CD4-positive, alpha-beta T cell (primary cell): Measurements from ENCODE around the gene FAM131C. TPM values are rescaled to one million over a fixed set of nuclear protein-coding genes. Genes with fewer than 3 reads are reported as not detected.
"Not testable (repeated sequence)": the region's sequence is repeated elsewhere in the genome, so short reads cannot be mapped to it uniquely, and the experiment has no call there.

Experiments used
- ATAC-seq: fragments of 200-7000 bp; cut with Tn5 transposase; one replicate; pipeline ENCODE4 v1.10.0; 2022; ENCODE audit warnings: mild to moderate bottlenecking; ENCODE audit not compliant: poor library complexity
- CTCF ChIA-PET: fragments of 350-600 bp; sonication (Branson Sonifier 250); formaldehyde crosslinking; loops from one replicate; lab custom pipeline; 2021; ENCODE audit warnings: antibody characterized with exemption, inconsistent platforms; lab: Charles Lee
- POLR2A ChIA-PET: fragments of 350-600 bp; sonication (Branson Sonifier 250); formaldehyde crosslinking; loops from one replicate; lab custom pipeline; 2021; ENCODE audit warnings: antibody characterized with exemption, inconsistent platforms; lab: Charles Lee
- DNase-seq, 14 experiments: peaks; one replicate each; pipeline ENCODE4 v3.0.0-alpha.2; 2013 to 2020; ENCODE audit warnings: mixed read lengths in 2 of 14
- H3K27ac ChIP-seq, 2 donors: one replicate each; pipeline versions ENCODE4 v1.5.1 to v1.7.0; 2013; ENCODE audit warnings: low read length in 2 of 2, low read depth in 1 of 2, mild to moderate bottlenecking in 1 of 2
- H3K27me3 ChIP-seq, 2 experiments: 1 replicate in 1 of 2; 2 replicates in 1 of 2; pipeline versions ENCODE4 v1.6.1 to v1.7.0; 2013; ENCODE audit warnings: low read length in 2 of 2, control low read depth in 1 of 2, mild to moderate bottlenecking in 1 of 2, moderate library complexity in 1 of 2; ENCODE audit not compliant: insufficient read depth in 2 of 2, control insufficient read depth in 1 of 2
- H3K36me3 ChIP-seq: one replicate; pipeline ENCODE4 v1.6.1; 2013; ENCODE audit warnings: low read length, control low read depth; ENCODE audit not compliant: insufficient read depth
- H3K4me1 ChIP-seq: one replicate; pipeline ENCODE4 v1.6.1; 2013; ENCODE audit warnings: low read length, control low read depth; ENCODE audit not compliant: insufficient read depth
- H3K4me3 ChIP-seq: one replicate; pipeline ENCODE4 v1.5.1; 2013; ENCODE audit warnings: mild to moderate bottlenecking, low read length, moderate library complexity
- H3K9me3 ChIP-seq, 2 experiments: 1 replicate in 1 of 2; 2 replicates in 1 of 2; pipeline versions ENCODE4 v1.6.1 to v1.7.0; 2013; ENCODE audit warnings: low read length in 2 of 2, mild to moderate bottlenecking in 2 of 2, control low read depth in 1 of 2, moderate library complexity in 1 of 2; ENCODE audit not compliant: control insufficient read depth in 1 of 2, insufficient read depth in 1 of 2
- H3K27ac Mint-ChIP-seq: one replicate; pipeline ENCODE4 v1.8.0; 2020; ENCODE audit warnings: mixed read lengths
- H3K27me3 Mint-ChIP-seq: one replicate; pipeline ENCODE4 v1.8.0; 2021; ENCODE audit warnings: mixed read lengths
- H3K36me3 Mint-ChIP-seq: one replicate; pipeline ENCODE4 v1.8.0; 2021; ENCODE audit warnings: low read depth, mixed read lengths
- H3K4me1 Mint-ChIP-seq: one replicate; pipeline ENCODE4 v1.8.0; 2021; ENCODE audit warnings: low read depth, mixed read lengths
- H3K4me3 Mint-ChIP-seq: one replicate; pipeline ENCODE4 v1.8.0; 2020; ENCODE audit warnings: mild to moderate bottlenecking, mixed read lengths
- H3K9me3 Mint-ChIP-seq: one replicate; pipeline ENCODE4 v1.8.0; 2020; ENCODE audit warnings: mixed read lengths
- intact Hi-C, 2 experiments: fragments of 100-400 bp; cut with DNase I in 1 of 2; cut with micrococcal nuclease in 1 of 2; formaldehyde crosslinking; loops; one replicate each; pipeline versions ENCODE4 v1.15.1 to v1.9.0; 2023 to 2025; cut with DNase I, micrococcal nuclease
- total RNA-seq, 174 experiments: library from RNA in 2 of 174; stranded (reverse) in 2 of 174; gene quantifications; one replicate each; pipeline ENCODE4 v1.2.3 and lab custom pipeline; 2021 to 2026
- TF ChIP-seq, protein P1 (sequence below): fragments of 200-600 bp; IDR thresholded peaks from one replicate; pipeline ENCODE4 v1.8.0; 2022; ENCODE audit warnings: antibody characterized with exemption, mild to moderate bottlenecking

FAM131C gene
- total RNA-seq, 2 experiments from 2014 or later, result not detected

GRCh38 chr1:16109571-16109970 lies 36.1 kb upstream of the FAM131C start:
- Mint-ChIP-seq H3K27me3 (peaks cover 13% of the 10 kb centered on the region), H3K27ac (no peak overlapping the region), H3K4me1 (no peaks in the 10 kb centered on the region), H3K4me3 (no peak overlapping the region), H3K9me3 (no peaks in the 10 kb centered on the region), H3K36me3 (no peaks in the 10 kb centered on the region)
- Histone ChIP-seq H3K4me1 (no peaks in the 10 kb centered on the region), H3K27me3 (peaks cover 0 to 8% of the 10 kb centered on the region in 2 experiments), H3K36me3 (no peaks in the 10 kb centered on the region), H3K27ac (no peak overlapping the region), H3K9me3 (peaks cover 16 to 24% of the 10 kb centered on the region in 2 experiments), H3K4me3 (no peak overlapping the region)
- ChIA-PET POLR2A (no interaction called here), CTCF (interaction anchor here (1.0 kb wide), 1 partner anchor 31 kb away, joined by 3 read pairs; no protein-coding TSS in a partner anchor)
- TF ChIP-seq, protein P1, sequence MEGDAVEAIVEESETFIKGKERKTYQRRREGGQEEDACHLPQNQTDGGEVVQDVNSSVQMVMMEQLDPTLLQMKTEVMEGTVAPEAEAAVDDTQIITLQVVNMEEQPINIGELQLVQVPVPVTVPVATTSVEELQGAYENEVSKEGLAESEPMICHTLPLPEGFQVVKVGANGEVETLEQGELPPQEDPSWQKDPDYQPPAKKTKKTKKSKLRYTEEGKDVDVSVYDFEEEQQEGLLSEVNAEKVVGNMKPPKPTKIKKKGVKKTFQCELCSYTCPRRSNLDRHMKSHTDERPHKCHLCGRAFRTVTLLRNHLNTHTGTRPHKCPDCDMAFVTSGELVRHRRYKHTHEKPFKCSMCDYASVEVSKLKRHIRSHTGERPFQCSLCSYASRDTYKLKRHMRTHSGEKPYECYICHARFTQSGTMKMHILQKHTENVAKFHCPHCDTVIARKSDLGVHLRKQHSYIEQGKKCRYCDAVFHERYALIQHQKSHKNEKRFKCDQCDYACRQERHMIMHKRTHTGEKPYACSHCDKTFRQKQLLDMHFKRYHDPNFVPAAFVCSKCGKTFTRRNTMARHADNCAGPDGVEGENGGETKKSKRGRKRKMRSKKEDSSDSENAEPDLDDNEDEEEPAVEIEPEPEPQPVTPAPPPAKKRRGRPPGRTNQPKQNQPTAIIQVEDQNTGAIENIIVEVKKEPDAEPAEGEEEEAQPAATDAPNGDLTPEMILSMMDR, result no peak
- DNase-seq, result no peak
- ATAC-seq, result no peak
- intact Hi-C loops, result no loop called here

DNA sequence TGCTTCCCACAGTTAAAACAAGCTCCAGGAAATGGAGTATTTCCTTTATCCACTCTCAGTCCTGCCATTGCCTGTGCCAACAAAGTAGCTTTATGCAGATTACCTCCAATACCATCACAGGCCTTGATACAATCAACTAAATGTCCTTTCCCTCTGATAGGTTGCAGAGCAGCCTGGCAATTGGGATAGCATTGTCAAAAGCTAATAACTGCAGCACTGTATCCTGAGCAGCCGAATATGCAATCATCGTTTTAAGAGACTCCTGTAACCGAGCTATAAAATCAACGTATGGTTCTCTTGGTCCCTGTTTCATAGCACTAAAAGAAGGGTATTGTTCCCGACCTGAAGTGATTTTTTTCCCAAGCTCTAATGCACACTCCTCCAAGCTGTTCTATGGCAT lies 33.6 kb upstream of the FAM131C start:
- peaks cover 16 to 28% of the 10 kb centered on the region in 2 experiments for H3K9me3 ChIP-seq
- H3K4me1 Mint-ChIP-seq, H3K4me3 Mint-ChIP-seq, POLR2A ChIA-PET, DNase-seq, H3K4me3 ChIP-seq, H3K36me3 ChIP-seq, intact Hi-C loops, ATAC-seq, H3K27ac ChIP-seq, H3K36me3 Mint-ChIP-seq, H3K9me3 Mint-ChIP-seq, H3K27me3 ChIP-seq, CTCF ChIA-PET, H3K4me1 ChIP-seq, H3K27ac Mint-ChIP-seq: not testable (repeated sequence)
- H3K27me3 Mint-ChIP-seq, result peaks cover 17% of the 10 kb centered on the region

- peaks cover 0 to 3% of the 10 kb centered on the region in 2 experiments for H3K9me3 ChIP-seq
- peaks cover 2% of the 10 kb centered on the region for H3K9me3 Mint-ChIP-seq
- no peaks in the 10 kb centered on the region for H3K27me3 ChIP-seq
- no peaks in the 10 kb centered on the region for H3K4me1 Mint-ChIP-seq
- H3K4me3 ChIP-seq, result no peak overlapping the region
- no peak overlapping the region for H3K27ac Mint-ChIP-seq
- no peak for DNase-seq
- peaks cover 4% of the 10 kb centered on the region for H3K27me3 Mint-ChIP-seq
- intact Hi-C loops, result no loop called here
- H3K36me3 ChIP-seq, result no peaks in the 10 kb centered on the region
- H3K4me3 Mint-ChIP-seq, result no peak overlapping the region
- no peak for ATAC-seq
- TF ChIP-seq, protein P1, result no peak
- CTCF ChIA-PET, result no interaction called here
- H3K27ac ChIP-seq, result no peak overlapping the region
- H3K4me1 ChIP-seq, result no peaks in the 10 kb centered on the region
- POLR2A ChIA-PET, result no interaction called here
- no peaks in the 10 kb centered on the region for H3K36me3 Mint-ChIP-seq
Observed at GRCh38 chr1:16101623-16102022, 28.2 kb upstream of the FAM131C start.

- peaks cover 4% of the 10 kb centered on the region for H3K27me3 Mint-ChIP-seq
- Histone ChIP-seq H3K4me3 (no peak overlapping the region), H3K9me3 (peaks cover 0 to 3% of the 10 kb centered on the region in 2 experiments), H3K36me3 (no peaks in the 10 kb centered on the region), H3K27ac (no peak overlapping the region), H3K27me3 (no peaks in the 10 kb centered on the region), H3K4me1 (no peaks in the 10 kb centered on the region)
- H3K4me1 Mint-ChIP-seq, result no peaks in the 10 kb centered on the region
- ChIA-PET CTCF (no interaction called here), POLR2A (no interaction called here)
- no peak for ATAC-seq
- no peak for DNase-seq
- intact Hi-C loops, result loop anchor here in 1 of 2 experiments (5.0 kb wide), 1 partner anchor 43 kb away; no protein-coding TSS in a partner anchor
- H3K36me3 Mint-ChIP-seq, result no peaks in the 10 kb centered on the region
- H3K4me3 Mint-ChIP-seq, result no peak overlapping the region
- no peak overlapping the region for H3K27ac Mint-ChIP-seq
- H3K9me3 Mint-ChIP-seq, result peaks cover 2% of the 10 kb centered on the region
- TF ChIP-seq, protein P1, result no peak
Observed at GRCh38 chr1:16099412-16099811, 26.0 kb upstream of the FAM131C start.
